SK-MEL-5 (cell line): ENCODE measurements around the gene ADCY5. TPM values are rescaled to one million over a fixed set of nuclear protein-coding genes. Genes with fewer than 3 reads are reported as not detected.

Experiments
- DNase-seq: peaks from one replicate; pipeline ENCODE4 v3.0.0-alpha.2; 2016; ENCODE audit warnings: low read depth, low spot score
- in situ Hi-C: cut with HindIII; loops from 2 replicates; pipeline ENCODE4 v1.10.0; 2016; ENCODE audit warnings: low sequenced_read_pairs, high pct_unique_total_duplicates, low pct_unique_long_range_greater_than_20kb
- total RNA-seq: library from RNA; depleted of rRNA; stranded (reverse); fragments of >200 nt; shearing (Covaris generic); gene quantifications from 2 replicates; pipeline ENCODE4 v1.2.3, GENCODE V29; 2014

The ADCY5 gene
- total RNA-seq, 1 experiment from 2014 or later = 1.2 TPM

DNA sequence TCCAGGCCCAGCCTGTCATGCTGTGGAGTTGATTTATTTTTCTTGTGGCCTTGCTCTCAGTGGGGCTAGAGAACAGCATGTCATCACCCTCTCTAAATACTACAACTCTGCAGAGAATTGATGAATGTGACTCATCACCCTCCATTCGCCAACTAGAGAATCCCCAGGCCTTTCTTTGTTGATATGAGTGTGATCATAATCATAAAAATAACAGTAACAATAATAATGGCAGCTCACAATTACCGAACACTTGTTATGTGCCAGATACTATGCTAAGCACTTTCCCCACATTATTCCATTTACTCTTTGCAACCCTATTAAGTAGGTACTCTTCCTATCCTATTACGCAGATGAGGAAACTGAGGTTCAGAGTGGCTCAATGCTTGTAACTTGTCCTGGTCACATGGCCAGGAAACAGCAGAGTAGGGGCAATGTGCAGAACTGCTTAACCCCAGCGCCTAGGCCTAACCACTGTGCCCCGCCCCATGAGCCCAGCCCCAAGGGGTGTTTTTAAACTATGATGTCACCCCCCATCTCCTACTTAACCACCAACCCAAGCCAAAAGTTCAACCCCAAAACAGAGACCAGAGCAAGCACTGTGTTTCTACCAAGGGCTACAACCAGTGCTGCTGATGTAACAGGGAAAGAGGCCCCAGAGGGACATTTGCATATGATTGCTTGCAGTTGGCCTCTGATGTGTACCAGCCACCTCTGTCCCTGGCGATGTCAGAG lies 104.5 kb downstream of the ADCY5 start:
- in situ Hi-C loops = no loop called here
- DNase-seq = no peak

DNA sequence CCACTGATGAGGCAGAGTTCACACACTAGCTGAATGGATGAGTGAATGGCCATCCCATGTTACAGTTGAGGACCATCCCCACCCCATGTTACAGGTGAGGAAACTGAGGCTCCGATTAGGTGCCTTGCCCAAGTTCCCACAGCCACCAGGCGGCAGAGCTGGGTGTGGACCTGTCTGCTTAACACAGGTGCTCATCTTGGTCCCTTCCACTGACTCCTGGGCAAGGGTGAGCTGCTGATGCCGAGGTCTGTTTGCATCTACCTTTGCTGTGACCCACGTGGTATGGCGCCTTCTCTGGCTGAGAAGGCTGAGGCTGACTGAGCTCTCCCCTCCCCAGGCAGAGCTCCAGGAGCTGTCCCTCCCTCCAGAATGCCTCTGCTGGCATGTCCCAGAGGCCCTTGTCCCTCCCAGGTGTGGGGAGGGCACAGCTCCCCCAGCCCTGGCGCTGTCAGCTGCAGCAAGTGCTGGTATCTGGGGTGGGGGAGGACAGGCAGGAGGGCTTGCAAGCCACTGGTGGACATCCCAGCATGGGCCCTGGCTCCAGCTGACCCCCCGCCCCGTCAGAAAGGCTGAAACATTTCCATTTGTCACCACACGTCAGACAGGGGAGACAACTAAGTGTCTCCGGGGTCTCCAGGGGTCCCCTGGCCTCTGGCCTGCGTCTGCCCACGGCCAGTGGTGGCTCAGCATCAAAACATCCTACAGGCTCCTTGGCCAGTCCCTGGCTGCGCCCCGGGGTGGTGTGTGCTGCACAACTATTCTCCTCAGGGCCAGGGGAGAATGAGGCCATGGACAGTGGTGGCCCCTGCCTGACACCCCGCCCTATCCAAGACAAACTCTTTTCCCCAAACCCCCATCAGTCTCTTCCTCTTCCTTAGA lies 105.4 kb downstream of the ADCY5 start:
- in situ Hi-C loops = no loop called here
- no peak for DNase-seq

DNA sequence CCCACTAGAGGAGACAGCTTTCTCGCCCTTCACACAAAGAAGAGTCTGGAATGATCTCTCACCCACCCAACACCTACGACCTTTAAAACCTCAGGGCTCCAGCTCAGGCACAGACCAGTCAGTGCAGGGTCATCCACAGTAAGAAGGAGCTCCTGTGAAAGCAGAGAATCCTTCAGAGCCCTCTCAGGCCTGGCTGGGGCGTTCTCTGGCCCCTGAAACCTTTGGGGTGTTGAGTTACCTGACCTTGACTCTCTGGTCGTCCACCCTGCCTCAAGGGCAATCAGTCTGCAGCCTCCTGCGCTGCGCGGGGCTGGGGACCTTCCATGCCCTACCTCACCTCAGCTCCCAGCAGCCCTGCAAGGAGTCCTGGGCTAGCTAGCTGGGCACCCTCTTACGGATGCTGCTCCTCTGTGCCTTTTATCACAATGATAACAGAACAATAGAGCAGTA lies 106.2 kb downstream of the ADCY5 start:
- in situ Hi-C loops = no loop called here
- no peak for DNase-seq

DNA sequence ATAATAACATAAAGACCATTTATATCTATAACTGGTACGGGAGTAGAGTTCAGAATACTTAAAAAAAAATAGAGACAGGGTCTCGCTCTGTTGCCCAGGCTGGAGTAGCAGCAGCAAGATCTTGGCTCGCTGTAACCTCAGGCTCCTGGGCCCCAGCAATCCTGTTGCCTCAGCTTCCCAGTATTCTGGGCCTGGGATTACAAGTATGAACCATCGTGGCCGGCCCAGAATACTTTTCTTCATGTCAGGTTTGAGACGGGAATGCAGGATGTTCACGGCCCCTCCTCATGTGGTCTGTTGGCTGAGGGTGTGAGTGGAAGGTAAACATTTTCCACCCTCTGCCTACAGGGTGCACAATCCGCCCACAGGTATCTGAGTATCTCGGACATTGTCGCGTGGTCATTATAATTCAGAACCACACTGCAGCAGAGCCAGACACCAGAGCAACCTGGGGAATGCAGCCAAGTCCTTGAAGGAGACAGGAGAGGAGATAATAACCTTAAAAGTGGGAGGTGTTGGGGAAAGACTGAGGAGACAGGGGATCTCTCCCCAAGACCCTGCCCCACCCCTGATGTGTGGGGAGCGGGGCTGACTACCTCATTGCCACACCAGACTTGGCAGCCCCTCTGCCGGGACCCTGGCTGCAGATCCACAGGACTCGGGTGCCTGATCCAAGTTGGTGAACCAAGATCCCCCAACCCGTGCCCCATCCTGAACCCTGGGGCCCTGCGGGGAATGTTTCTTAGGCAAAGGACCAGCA lies 106.8 kb downstream of the ADCY5 start:
- DNase-seq = no peak
- in situ Hi-C loops = no loop called here

DNA sequence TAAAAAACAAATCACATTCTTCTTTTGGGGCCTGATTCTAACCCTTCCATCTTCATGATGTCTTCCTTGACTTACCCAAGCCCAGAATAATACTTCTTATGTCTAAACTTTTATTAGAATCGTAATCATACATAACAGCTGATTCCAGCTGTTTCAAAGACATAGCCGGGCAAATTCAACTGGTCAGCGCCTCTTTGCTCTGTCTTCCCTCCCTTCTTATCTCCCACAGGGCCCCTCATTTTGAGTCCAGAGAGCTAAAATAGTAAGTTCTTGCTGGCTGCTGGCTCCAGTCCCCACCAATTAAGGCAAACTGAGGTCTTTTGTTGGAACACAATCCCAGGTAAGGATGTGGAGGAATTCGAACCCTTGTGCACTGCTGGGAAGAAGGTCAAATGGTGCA lies 108.6 kb downstream of the ADCY5 start:
- in situ Hi-C loops = no loop called here

DNA sequence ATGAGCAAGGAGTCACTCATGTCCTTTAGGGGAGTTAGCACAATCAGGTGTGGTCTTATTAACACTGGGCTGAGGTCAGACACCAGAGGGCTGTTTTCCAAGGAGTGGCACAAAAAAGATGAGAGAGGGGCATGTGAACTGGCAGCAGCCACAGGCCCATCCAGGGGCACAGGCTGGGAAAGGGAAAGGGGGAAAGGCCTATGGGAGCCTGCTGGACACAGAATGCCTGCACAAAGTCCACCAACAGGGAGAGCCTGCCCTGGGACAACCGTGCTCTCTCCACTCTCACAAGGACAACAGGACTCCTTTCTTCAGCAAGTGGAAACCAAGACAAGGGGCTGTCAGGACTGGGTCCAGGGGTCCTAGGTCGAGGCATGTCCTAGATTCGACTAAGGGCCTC lies 109.6 kb downstream of the ADCY5 start:
- in situ Hi-C loops = no loop called here
- no peak for DNase-seq

More for the DNA sequence above, 108.6 kb downstream of the ADCY5 start:
- no peak for DNase-seq

DNA sequence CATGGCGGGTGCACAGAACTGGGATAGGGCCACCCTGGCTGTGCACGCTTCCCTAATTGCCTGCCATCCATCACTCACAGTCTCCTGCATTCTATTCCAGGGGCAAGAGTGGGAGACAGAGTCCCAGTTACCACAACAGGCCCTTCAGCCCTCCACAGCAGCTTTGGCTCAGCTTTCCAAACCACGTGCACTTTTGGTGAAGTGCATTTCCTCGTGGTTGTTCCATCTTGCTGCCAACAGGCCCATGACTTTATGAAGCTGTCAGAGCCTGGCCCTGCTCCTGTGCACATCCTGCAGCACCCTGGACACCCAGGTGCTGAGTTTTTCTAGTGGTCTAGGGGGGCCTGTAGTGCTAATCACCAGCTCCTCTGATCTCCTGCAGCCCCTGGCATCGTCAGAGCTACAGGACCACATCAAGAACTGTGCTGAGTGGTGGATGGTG lies 110.2 kb downstream of the ADCY5 start:
- in situ Hi-C loops = no loop called here
- DNase-seq = no peak

DNA sequence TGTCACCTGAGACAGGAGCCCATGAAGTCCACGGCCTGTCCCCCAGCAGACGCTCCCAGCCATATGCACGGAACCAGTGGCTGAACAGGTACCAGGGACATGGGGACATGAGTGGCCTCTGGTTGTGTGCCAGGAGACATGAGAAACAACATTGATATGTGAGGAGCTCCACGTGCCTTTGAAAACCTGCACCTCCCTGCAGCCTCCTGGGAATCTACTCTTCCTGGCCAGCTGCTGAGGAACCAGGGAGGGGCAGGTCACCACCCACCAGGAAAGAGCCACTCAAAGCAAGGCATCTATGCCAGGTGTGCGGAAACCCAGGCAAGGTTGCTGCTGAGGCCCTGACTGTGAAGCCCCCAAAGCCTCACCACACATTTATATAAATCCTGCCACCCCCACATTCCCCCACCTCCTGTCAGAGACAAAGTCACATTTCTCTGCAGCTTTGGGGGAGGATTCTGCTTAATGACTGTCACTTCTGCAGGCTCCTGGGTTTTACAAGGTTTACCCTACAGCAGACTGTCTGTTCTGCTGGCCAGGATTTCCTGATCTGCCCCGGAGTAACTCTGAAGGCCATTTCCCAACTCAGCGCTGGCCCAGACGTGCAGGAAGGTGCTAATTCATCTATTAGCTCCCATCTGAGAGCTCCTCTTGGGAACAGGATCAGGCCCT lies 110.8 kb downstream of the ADCY5 start:
- in situ Hi-C loops = no loop called here
- no peak for DNase-seq

DNA sequence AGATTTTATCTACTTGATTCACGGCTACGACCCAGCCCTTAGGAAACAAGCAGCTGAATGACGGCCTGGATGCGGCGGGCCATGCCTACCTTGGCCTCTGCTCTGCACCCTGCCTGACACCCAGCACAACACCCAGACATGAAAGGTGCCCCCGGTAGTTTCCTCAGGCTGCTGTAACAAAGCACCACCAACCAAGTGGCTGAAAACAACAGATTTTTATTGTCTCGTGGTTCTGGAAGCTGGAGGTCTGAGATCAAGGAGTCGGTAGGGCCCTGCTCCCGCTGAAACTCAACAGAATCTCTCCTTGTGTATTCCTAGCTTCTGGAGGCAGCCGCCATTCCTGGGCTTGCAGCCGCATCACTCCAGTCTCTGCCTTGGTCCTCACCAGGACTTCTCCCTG lies 111.7 kb downstream of the ADCY5 start:
- no peak for DNase-seq
- in situ Hi-C loops = no loop called here

DNA sequence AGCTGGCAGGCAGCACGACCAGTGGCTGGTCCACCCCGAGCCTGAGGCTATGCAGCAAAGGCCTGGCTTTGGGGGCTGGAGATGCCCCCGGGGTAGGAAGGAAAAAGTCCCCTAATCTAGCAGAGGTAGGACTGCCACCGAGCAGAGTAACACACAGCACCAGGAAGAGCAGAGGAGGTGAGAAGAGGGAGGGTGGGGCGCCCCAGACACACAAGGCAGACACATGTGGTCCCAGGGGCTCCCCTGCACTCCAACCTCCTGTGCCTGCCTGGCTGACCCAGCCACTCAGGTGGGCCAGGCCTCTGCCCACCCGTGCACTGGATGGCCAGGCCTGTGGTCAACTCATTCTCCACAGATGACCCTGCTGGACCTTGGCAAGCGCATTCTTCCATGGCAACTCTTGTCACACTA lies 112.4 kb downstream of the ADCY5 start:
- in situ Hi-C loops = no loop called here
- DNase-seq = no peak

DNA sequence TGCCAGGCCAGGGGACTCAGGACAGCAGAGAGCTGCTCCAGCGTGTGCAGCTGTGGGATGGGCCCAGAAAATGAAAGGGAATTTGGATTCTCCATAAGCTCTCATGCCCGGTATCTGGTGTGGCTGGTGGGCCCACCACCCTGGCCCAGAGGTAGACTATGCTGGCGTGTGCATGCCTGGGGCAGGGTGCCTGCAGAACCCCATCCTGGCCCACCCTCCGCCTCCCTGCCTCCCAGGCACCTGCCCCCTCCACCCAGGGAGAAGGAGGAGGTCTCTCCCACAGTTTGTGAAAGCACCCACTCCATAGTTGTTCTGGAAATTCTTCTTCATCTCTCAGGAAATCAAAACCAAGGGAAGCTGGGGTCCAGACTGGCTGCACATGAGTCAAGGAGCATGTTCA lies 112.9 kb downstream of the ADCY5 start:
- no peak for DNase-seq
- in situ Hi-C loops = no loop called here

DNA sequence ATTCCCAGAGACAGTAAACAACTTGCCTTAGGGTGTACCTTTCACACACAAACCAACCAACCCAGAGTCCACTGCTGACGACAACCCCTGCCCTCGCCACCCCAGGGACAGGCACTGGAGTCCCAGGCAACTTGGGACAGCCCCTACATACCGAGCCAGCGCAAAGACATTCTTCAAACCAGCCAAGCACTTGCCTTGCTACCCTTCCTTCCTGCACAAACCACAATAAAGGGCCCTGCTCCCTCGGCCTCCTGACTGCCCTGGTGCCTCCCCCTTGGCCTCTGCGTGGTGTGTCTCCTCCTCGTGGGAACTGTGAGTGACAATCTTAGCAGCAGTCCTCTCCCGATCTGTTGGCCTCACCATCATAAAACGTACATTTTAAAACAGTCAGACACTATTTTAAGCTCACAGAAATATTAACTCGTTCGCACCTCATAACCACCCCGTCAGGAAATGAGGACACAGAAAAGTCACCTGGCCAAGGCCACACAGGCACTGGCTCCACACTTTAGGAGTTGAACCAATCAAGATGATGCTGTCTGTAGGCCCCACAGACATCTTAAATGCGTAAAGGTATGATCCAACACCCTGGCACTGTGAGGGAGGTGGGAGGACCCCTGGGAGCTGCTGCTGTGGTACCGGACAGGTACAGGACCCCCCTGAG lies 113.8 kb downstream of the ADCY5 start:
- in situ Hi-C loops = no loop called here
- DNase-seq = no peak

DNA sequence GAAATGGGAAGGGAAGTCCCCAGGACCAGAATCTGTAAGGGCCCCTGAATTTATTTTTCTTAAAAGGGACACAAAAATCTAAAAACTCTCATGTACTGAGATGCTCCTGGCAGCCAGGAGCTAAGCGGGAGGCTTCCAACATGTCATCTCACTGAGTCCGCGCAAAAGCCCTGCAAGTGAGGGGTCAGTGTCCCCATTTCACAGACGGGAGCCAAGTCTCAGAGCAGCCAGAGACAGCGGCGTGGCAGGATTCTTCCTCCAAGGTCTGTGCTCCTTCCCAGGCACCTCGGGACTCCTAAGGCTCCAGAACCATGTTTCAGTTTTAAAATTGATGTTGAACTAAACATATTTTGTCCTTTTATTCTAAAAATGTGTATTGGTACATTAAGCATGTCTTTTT lies 114.8 kb downstream of the ADCY5 start:
- in situ Hi-C loops = no loop called here
- DNase-seq = no peak

DNA sequence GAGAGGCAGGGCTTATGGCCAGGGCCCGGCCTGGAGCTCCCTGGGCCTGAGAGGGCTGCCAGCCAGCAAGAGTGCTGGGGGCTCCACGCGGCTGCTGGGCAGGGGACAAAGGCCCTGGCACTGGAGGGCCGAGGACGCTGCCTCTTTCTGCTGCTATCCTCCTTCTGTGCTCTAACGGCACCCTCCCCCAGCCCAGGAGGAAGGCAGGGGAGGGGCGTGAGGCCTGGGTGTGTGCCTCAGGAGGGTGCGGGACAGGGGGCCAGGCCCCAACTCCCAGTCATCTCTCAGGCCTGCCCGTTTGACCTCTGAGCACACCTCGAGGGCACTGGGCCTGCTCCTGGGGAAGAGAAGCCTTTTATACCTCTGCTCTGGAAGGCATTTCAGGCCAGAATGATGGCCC lies 115.5 kb downstream of the ADCY5 start:
- DNase-seq = no peak

DNA sequence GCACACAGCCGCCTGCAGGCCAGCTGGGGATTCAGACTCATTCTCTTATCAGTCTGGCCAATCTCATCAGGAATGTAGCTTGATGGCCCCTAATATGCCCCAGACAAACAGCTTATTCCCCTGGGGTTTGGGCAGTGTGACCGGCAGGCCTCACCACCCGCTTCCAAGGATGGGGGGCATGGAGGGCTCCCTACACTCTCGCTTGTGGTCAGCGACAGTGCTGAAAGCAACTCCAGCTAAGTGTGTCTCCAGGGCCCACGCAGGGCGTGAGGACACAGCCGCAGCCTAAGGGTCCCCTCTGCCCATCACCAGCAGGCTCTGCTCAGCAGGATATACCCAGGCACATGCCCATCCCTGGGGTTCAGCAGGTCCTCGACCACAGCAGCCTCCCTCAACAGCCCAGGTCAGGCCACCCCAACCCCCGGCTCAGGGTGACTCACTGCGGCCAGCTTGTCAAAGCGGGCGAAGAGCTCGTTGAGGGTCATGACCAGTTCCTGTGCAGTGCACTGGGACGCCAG lies 116.7 kb downstream of the ADCY5 start:
- in situ Hi-C loops = no loop called here
- no peak for DNase-seq

More for the DNA sequence above, 115.5 kb downstream of the ADCY5 start:
- in situ Hi-C loops = no loop called here

DNA sequence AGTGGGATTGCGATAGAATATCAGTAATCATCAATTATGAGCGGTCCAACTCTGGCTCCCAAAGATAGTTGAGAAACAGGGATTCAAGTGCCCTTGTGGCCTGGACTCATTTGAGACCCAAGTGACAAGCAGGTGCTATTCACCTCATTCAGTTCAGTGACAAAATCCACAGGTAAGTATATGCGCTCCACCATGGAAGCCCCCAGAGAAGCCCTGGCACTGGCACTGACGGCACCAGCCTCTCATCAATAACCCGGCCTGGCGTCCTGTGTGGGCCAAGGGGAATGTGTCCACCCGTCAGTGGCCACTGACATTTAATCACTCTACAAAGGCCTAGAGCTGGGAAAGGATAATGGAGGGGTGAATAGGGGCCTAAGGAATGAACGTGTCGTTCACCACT lies 117.2 kb downstream of the ADCY5 start:
- in situ Hi-C loops = no loop called here
- no peak for DNase-seq

DNA sequence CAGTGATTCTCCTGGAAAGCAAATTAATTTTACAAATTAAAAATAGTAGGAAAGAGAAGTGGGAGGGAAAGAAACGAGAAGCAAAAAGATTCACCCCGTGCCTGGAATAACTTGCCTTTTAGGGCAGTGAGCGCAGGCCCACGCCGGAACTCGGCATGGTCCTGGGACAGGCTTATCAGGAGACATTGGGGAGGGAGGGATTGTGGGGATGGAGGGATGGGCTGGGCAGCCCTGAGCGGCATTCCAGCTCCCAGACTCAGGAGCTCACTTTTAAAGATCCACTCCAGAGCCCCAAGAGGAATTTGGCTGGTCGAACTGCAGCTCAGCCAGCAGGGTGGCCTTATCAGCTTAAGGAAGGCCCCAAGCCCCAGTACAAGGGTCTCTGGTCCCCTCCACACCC lies 117.9 kb downstream of the ADCY5 start:
- no peak for DNase-seq
- in situ Hi-C loops = no loop called here
